CD14-positive monocyte (primary cell): ENCODE data around the gene STARD10. TPM values are rescaled to one million over a fixed set of nuclear protein-coding genes. Genes with fewer than 3 reads are reported as not detected.

Experiments used
- DNase-seq, 3 donors: peaks; one replicate each; pipeline ENCODE4 v3.0.0-alpha.2; 2011 to 2022
- H2AFZ ChIP-seq: 2 replicates; pipeline ENCODE4 v1.6.0; 2012; ENCODE audit warnings: mild to moderate bottlenecking, low read depth, low read length, inconsistent platforms; ENCODE audit not compliant: insufficient read depth, poor library complexity, severe bottlenecking
- H3K27ac ChIP-seq, 2 donors: 1 replicate in 1 of 2; 2 replicates in 1 of 2; pipeline ENCODE4 v1.5.1; 2012 to 2013; ENCODE audit warnings: low read length in 2 of 2, control low read depth in 1 of 2, inconsistent platforms in 1 of 2, low read depth in 1 of 2, mild to moderate bottlenecking in 1 of 2
- H3K27me3 ChIP-seq, 2 donors: one replicate each; pipeline versions ENCODE4 v1.6.0 to v1.6.1; 2011 to 2013; ENCODE audit warnings: low read length in 2 of 2; ENCODE audit not compliant: control insufficient read depth in 2 of 2, insufficient read depth in 2 of 2
- H3K36me3 ChIP-seq, 2 donors: replicated peaks in 1 of 2; 1 replicate in 1 of 2; 2 replicates in 1 of 2; pipeline versions ENCODE4 v1.5.1 to v1.6.1; 2012 to 2013; ENCODE audit warnings: low read length in 2 of 2, control low read depth in 1 of 2, inconsistent platforms in 1 of 2, mild to moderate bottlenecking in 1 of 2; ENCODE audit not compliant: insufficient read depth in 2 of 2, control insufficient read depth in 1 of 2
- H3K4me1 ChIP-seq, 2 donors: 1 replicate in 1 of 2; 2 replicates in 1 of 2; pipeline versions ENCODE4 v1.5.1 to v1.6.1; 2012 to 2013; ENCODE audit warnings: low read length in 2 of 2, control low read depth in 1 of 2, inconsistent platforms in 1 of 2, mild to moderate bottlenecking in 1 of 2, moderate library complexity in 1 of 2; ENCODE audit not compliant: insufficient read depth in 2 of 2, control insufficient read depth in 1 of 2
- H3K4me2 ChIP-seq: replicated peaks from 2 replicates; pipeline ENCODE3; 2012; ENCODE audit warnings: low read length, moderate library complexity, mild to moderate bottlenecking; ENCODE audit not compliant: poor library complexity, severe bottlenecking; ENCODE audit errors: extremely low read depth
- H3K4me3 ChIP-seq, 3 experiments: fragments of 200-600 bp in 1 of 3; sonication (generic) in 1 of 3; replicated peaks in 1 of 3; 1 replicate in 2 of 3; 2 replicates in 1 of 3; pipeline ENCODE4 v1.5.1; 2011 to 2013; ENCODE audit warnings: low read length in 3 of 3, mild to moderate bottlenecking in 3 of 3, control low read depth in 2 of 3, low read depth in 2 of 3, inconsistent platforms in 1 of 3, moderate library complexity in 1 of 3
- H3K79me2 ChIP-seq: 2 replicates; pipeline ENCODE4 v1.6.0; 2012; ENCODE audit warnings: mild to moderate bottlenecking, control low read depth, inconsistent platforms, low read length, moderate library complexity; ENCODE audit not compliant: insufficient read depth
- H3K9ac ChIP-seq: 2 replicates; pipeline ENCODE4 v1.6.0; 2017; ENCODE audit warnings: low read length, mild to moderate bottlenecking; ENCODE audit not compliant: insufficient read depth, poor library complexity, severe bottlenecking
- H3K9me3 ChIP-seq, 2 donors: replicated peaks in 1 of 2; 1 replicate in 1 of 2; 2 replicates in 1 of 2; pipeline versions ENCODE4 v1.5.1 to v1.6.1; 2012 to 2013; ENCODE audit warnings: low read length in 2 of 2, control low read depth in 1 of 2; ENCODE audit not compliant: control insufficient read depth in 1 of 2, insufficient read depth in 1 of 2
- H4K20me1 ChIP-seq: 2 replicates; pipeline ENCODE4 v1.6.0; 2012; ENCODE audit warnings: mild to moderate bottlenecking, low read length, control low read depth, moderate library complexity; ENCODE audit not compliant: insufficient read depth
- H3K27ac Mint-ChIP-seq, 7 donors: one replicate each; pipeline ENCODE4 v1.8.0; 2020; ENCODE audit warnings: mild to moderate bottlenecking in 7 of 7, mixed read lengths in 7 of 7, moderate library complexity in 6 of 7, inconsistent platforms in 2 of 7
- H3K27me3 Mint-ChIP-seq, 3 donors: one replicate each; pipeline ENCODE4 v1.8.0; 2021 to 2022; ENCODE audit warnings: low read depth in 3 of 3, mild to moderate bottlenecking in 3 of 3, mixed read lengths in 3 of 3, moderate library complexity in 3 of 3, inconsistent platforms in 1 of 3
- H3K36me3 Mint-ChIP-seq, 2 donors: one replicate each; pipeline ENCODE4 v1.8.0; 2020; ENCODE audit warnings: mixed read lengths in 2 of 2, inconsistent platforms in 1 of 2, mild to moderate bottlenecking in 1 of 2
- H3K4me1 Mint-ChIP-seq: one replicate; pipeline ENCODE4 v1.8.0; 2020; ENCODE audit warnings: mild to moderate bottlenecking, mixed read lengths
- H3K4me3 Mint-ChIP-seq, 2 donors: one replicate each; pipeline ENCODE4 v1.8.0; 2020; ENCODE audit warnings: mild to moderate bottlenecking in 2 of 2, mixed read lengths in 2 of 2, moderate library complexity in 1 of 2
- H3K9me3 Mint-ChIP-seq, 7 donors: one replicate each; pipeline ENCODE4 v1.8.0; 2020 to 2022; ENCODE audit warnings: mixed read lengths in 7 of 7, mild to moderate bottlenecking in 6 of 7, moderate library complexity in 6 of 7, inconsistent platforms in 2 of 7
- WGBS: methylation state at CpG from one replicate; pipeline ENCODE4 v1.1.5; 2013; ENCODE audit warnings: missing lambda C conversion rate; ENCODE audit not compliant: insufficient coverage; 5-methylcytosine and 5-hydroxymethylcytosine counted together
- intact Hi-C, 2 donors: fragments of 100-400 bp; cut with micrococcal nuclease; formaldehyde crosslinking; loops; one replicate each; pipeline versions ENCODE4 v1.15.0 to v1.15.1; 2023
- polyA plus RNA-seq, 3 donors: library from polyadenylated mRNA; depleted of rRNA in 1 of 3; unstranded in 2 of 3; stranded (reverse) in 1 of 3; fragments of 300-500 nt in 2 of 3; fragments of >200 nt in 1 of 3; fragmentation: Illumina TruSeq in 2 of 3; gene quantifications; 1 replicate in 2 of 3; 2 replicates in 1 of 3; pipeline ENCODE4 v1.2.3, GENCODE V29; 2012 to 2021
- TF ChIP-seq, protein P1 (sequence below): fragments of 200-600 bp; IDR thresholded peaks from one replicate; pipeline ENCODE4 v1.8.0; 2022; ENCODE audit warnings: antibody characterized with exemption, mild to moderate bottlenecking

Gene STARD10
- polyA plus RNA-seq, 3 donors, result 13.6 to 18.7 (median 15.4) TPM

DNA sequence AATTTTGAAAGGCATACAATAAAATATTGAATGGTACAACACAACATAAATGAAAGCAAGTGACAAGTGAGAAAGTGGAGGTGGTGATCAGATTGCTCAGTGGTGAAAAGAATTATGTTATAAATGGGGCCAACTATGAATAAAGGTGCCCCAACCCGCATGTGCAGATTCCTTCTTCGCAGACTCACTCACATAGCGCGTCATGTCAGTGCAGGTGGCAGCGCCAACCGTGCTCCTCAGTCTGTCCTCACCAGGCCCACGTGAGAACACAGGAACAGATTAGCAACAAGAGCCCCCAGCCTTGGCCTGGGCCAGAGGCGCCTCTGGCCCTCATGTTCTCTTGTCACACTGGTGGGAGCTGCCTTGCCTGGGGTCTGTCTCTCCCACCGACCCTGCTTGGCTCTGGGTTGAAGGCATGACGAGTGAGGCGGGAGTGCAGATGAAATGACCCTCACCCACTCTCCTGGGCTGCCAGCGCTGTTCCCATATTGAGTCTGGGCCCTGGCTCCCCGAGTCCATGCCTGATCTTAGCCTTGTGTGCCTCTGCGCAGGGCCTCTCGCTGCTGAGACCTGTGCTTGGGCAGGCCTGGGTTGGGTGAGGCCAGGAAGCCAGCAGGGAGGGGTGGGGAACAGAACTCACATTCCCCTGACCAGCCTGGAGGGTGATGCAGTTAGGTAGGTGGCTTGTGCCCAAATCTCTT lies 26.7 kb upstream of the STARD10 start:
- peaks cover 88% of the 10 kb centered on the region for H3K79me2 ChIP-seq
- H3K27ac Mint-ChIP-seq, result peak overlapping the region in 5 of 7 donors; percentile 8 to 63 (median 38)
- H3K27ac ChIP-seq, result no peak overlapping the region
- H3K4me3 ChIP-seq, result no peak overlapping the region
- H4K20me1 ChIP-seq, result peaks cover 96% of the 10 kb centered on the region
- H3K36me3 ChIP-seq, result peaks cover 82 to 84% of the 10 kb centered on the region in 2 donors
- H3K9me3 ChIP-seq, result no peaks in the 10 kb centered on the region
- no peak overlapping the region for H3K9ac ChIP-seq
- H3K36me3 Mint-ChIP-seq, result peaks cover 67 to 86% of the 10 kb centered on the region in 2 donors
- no peak overlapping the region for H3K4me2 ChIP-seq
- H3K27me3 ChIP-seq, result no peaks in the 10 kb centered on the region
- peaks cover 25 to 60% of the 10 kb centered on the region in 2 donors for H3K4me1 ChIP-seq
- DNase-seq, result no peak
- no peaks in the 10 kb centered on the region for H3K9me3 Mint-ChIP-seq
- no peak overlapping the region for H3K4me3 Mint-ChIP-seq
- WGBS, result 99% methylated on average over 15 of the region's 15 CpGs
- TF ChIP-seq, protein P1, sequence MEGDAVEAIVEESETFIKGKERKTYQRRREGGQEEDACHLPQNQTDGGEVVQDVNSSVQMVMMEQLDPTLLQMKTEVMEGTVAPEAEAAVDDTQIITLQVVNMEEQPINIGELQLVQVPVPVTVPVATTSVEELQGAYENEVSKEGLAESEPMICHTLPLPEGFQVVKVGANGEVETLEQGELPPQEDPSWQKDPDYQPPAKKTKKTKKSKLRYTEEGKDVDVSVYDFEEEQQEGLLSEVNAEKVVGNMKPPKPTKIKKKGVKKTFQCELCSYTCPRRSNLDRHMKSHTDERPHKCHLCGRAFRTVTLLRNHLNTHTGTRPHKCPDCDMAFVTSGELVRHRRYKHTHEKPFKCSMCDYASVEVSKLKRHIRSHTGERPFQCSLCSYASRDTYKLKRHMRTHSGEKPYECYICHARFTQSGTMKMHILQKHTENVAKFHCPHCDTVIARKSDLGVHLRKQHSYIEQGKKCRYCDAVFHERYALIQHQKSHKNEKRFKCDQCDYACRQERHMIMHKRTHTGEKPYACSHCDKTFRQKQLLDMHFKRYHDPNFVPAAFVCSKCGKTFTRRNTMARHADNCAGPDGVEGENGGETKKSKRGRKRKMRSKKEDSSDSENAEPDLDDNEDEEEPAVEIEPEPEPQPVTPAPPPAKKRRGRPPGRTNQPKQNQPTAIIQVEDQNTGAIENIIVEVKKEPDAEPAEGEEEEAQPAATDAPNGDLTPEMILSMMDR, result no peak
- H3K4me1 Mint-ChIP-seq, result peaks cover 52% of the 10 kb centered on the region
- intact Hi-C loops, result no loop called here
- peaks cover 0 to 3% (median 2%) of the 10 kb centered on the region in 3 donors for H3K27me3 Mint-ChIP-seq
- H2AFZ ChIP-seq, result no peak overlapping the region

DNA sequence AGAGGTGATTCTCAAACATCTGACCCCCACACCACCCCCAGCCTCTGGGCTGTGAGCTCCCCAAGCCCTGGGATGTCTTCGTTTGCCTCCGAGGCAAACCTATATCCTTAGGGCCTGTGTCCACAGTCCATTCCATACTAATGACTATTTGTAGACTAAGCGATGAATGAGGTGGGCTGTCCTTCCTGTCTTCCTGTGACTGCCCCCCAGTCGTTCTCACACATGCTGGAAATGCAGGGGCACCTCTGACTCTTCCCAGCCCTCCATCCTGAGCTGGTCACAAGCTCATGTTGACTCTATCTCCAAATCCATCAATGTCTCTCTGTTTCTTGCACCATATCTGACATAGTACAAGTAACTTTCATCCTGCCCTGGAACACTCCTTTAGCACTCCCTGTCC lies 25.1 kb upstream of the STARD10 start:
- Histone ChIP-seq H3K9me3 (no peaks in the 10 kb centered on the region), H3K4me2 (no peak overlapping the region), H3K36me3 (peaks cover 66 to 68% of the 10 kb centered on the region in 2 donors), H3K27me3 (no peaks in the 10 kb centered on the region), H3K27ac (peak overlapping the region in 1 of 2 donors; percentile 19), H3K4me3 (no peak overlapping the region), H3K79me2 (peaks cover 92% of the 10 kb centered on the region), H3K4me1 (peaks cover 27 to 59% of the 10 kb centered on the region in 2 donors), H2AFZ (no peak overlapping the region), H3K9ac (no peak overlapping the region), H4K20me1 (peaks cover 80% of the 10 kb centered on the region)
- no peak for DNase-seq
- H3K27ac Mint-ChIP-seq, result peak overlapping the region in 3 of 7 donors; percentile 8 to 33 (median 24)
- H3K4me3 Mint-ChIP-seq, result no peak overlapping the region
- peaks cover 53 to 70% of the 10 kb centered on the region in 2 donors for H3K36me3 Mint-ChIP-seq
- H3K4me1 Mint-ChIP-seq, result peaks cover 47% of the 10 kb centered on the region
- intact Hi-C loops, result no loop called here
- TF ChIP-seq, protein P1, result no peak
- peaks cover 0 to 3% (median 2%) of the 10 kb centered on the region in 3 donors for H3K27me3 Mint-ChIP-seq
- H3K9me3 Mint-ChIP-seq, result no peaks in the 10 kb centered on the region
- 88% methylated on average over 2 of the region's 4 CpGs for WGBS
